Effector memory CD8-positive, alpha-beta T cell (primary cell): ENCODE results near the gene WDR31.
A peak's percentile ranks its signal among the peaks of the same experiment; 100 is the strongest.
"Not testable (repeated sequence)": the region's sequence is repeated elsewhere in the genome, so short reads cannot be mapped to it uniquely, and the experiment has no call there.

Experiments used
- ATAC-seq: fragments of 150-1000 bp; cut with Tn5 transposase; replicated peaks from 2 replicates; pipeline ENCODE4 v1.10.0; 2021; ENCODE audit warnings: mild to moderate bottlenecking, moderate library complexity
- DNase-seq, 3 experiments: peaks; one replicate each; pipeline ENCODE4 v3.0.0; 2021
- H3K27ac Mint-ChIP-seq, 2 donors: one replicate each; pipeline ENCODE4 v1.8.0; 2022; ENCODE audit warnings: mild to moderate bottlenecking in 2 of 2, mixed read lengths in 2 of 2, moderate library complexity in 2 of 2
- H3K27me3 Mint-ChIP-seq, 2 donors: one replicate each; pipeline ENCODE4 v1.8.0; 2022; ENCODE audit warnings: mixed read lengths in 2 of 2
- H3K36me3 Mint-ChIP-seq: one replicate; pipeline ENCODE4 v1.8.0; 2022; ENCODE audit warnings: mild to moderate bottlenecking, moderate library complexity, mixed read lengths; ENCODE audit not compliant: insufficient read depth
- H3K4me1 Mint-ChIP-seq, 2 donors: one replicate each; pipeline ENCODE4 v1.8.0; 2022; ENCODE audit warnings: low read depth in 2 of 2, mixed read lengths in 2 of 2
- H3K4me3 Mint-ChIP-seq, 2 donors: one replicate each; pipeline ENCODE4 v1.8.0; 2022; ENCODE audit warnings: mild to moderate bottlenecking in 2 of 2, mixed read lengths in 2 of 2, moderate library complexity in 2 of 2
- H3K9me3 Mint-ChIP-seq, 2 donors: one replicate each; pipeline ENCODE4 v1.8.0; 2022; ENCODE audit warnings: mixed read lengths in 2 of 2
- total RNA-seq, 9 experiments: gene quantifications; one replicate each; lab custom pipeline; 2026; lab: John Stamatoyannopoulos, UW

The WDR31 gene
- 0 to 3.6 (median 0.78) reads per million in 9 experiments for total RNA-seq

- Mint-ChIP-seq H3K27ac (peak within 1 kb of the TSS; percentile 75 to 76), H3K9me3 (no peaks in the 10 kb centered on the region), H3K4me3 (peak within 1 kb of the TSS; percentile 83 to 84), H3K4me1 (peaks cover 9 to 14% of the 10 kb centered on the region in 2 donors), H3K27me3 (peaks cover 6 to 12% of the 10 kb centered on the region in 2 donors), H3K36me3 (no peaks in the 10 kb centered on the region)
- DNase-seq (peak; percentile 62 to 75 (median 66)), ATAC-seq (peak; percentile 98)
Measured at GRCh38 chr9:113340011-113340699, at the start of gene WDR31. TSS of gene WDR31 (minus strand) at chr9:113340275. CDS start at chr9:113332022, 8,253 bp downstream.

- H3K27me3 Mint-ChIP-seq, result no peaks in the 10 kb centered on the region
- peaks cover 0 to 2% of the 10 kb centered on the region in 2 donors for H3K4me1 Mint-ChIP-seq
- H3K9me3 Mint-ChIP-seq, result no peaks in the 10 kb centered on the region
- no peak for ATAC-seq
- no peak overlapping the region for H3K4me3 Mint-ChIP-seq
- H3K36me3 Mint-ChIP-seq, result peaks cover 12% of the 10 kb centered on the region
- no peak for DNase-seq
- no peak overlapping the region for H3K27ac Mint-ChIP-seq
Measured at GRCh38 chr9:113389451-113389850, 49.4 kb upstream of the WDR31 start.

- peaks cover 12% of the 10 kb centered on the region for H3K36me3 Mint-ChIP-seq
- H3K9me3 Mint-ChIP-seq, result no peaks in the 10 kb centered on the region
- ATAC-seq, result no peak
- H3K4me1 Mint-ChIP-seq, result peaks cover 0 to 2% of the 10 kb centered on the region in 2 donors
- DNase-seq, result no peak
- no peak overlapping the region for H3K27ac Mint-ChIP-seq
- H3K27me3 Mint-ChIP-seq, result no peaks in the 10 kb centered on the region
- no peak overlapping the region for H3K4me3 Mint-ChIP-seq
Measured at GRCh38 chr9:113388833-113389232, 48.8 kb upstream of the WDR31 start.

GRCh38 chr9:113387560-113388230 is 47.6 kb upstream of the WDR31 start:
- Mint-ChIP-seq H3K36me3 (peaks cover 8% of the 10 kb centered on the region), H3K4me3 (no peak overlapping the region), H3K27ac (peak overlapping the region in 1 of 2 donors; percentile 55), H3K9me3 (no peaks in the 10 kb centered on the region), H3K4me1 (peaks cover 0 to 2% of the 10 kb centered on the region in 2 donors), H3K27me3 (no peaks in the 10 kb centered on the region)
- DNase-seq (no peak), ATAC-seq (no peak)

- H3K9me3 Mint-ChIP-seq, result no peaks in the 10 kb centered on the region
- H3K27me3 Mint-ChIP-seq, result no peaks in the 10 kb centered on the region
- H3K36me3 Mint-ChIP-seq, result peaks cover 7% of the 10 kb centered on the region
- H3K4me3 Mint-ChIP-seq, result no peak overlapping the region
- no peak for ATAC-seq
- DNase-seq, result no peak
- peak overlapping the region in 1 of 2 donors; percentile 55 for H3K27ac Mint-ChIP-seq
- peaks cover 0 to 2% of the 10 kb centered on the region in 2 donors for H3K4me1 Mint-ChIP-seq
Measured at GRCh38 chr9:113386571-113387393, 46.7 kb upstream of the WDR31 start.

GRCh38 chr9:113381909-113382411 is 41.9 kb upstream of the WDR31 start:
- Mint-ChIP-seq H3K4me1 (peaks cover 0 to 2% of the 10 kb centered on the region in 2 donors), H3K4me3 (no peak overlapping the region), H3K36me3 (no peaks in the 10 kb centered on the region), H3K9me3 (no peaks in the 10 kb centered on the region), H3K27me3 (no peaks in the 10 kb centered on the region), H3K27ac (peak overlapping the region in 1 of 2 donors; percentile 69)
- no peak for DNase-seq
- ATAC-seq, result no peak

GRCh38 chr9:113381441-113381840 is 41.4 kb upstream of the WDR31 start:
- not testable (repeated sequence) for H3K27me3 Mint-ChIP-seq, H3K9me3 Mint-ChIP-seq

GRCh38 chr9:113380869-113381378 is 40.8 kb upstream of the WDR31 start:
- DNase-seq, result no peak
- no peak for ATAC-seq
- no peaks in the 10 kb centered on the region for H3K9me3 Mint-ChIP-seq
- H3K27ac Mint-ChIP-seq, result no peak overlapping the region
- H3K36me3 Mint-ChIP-seq, result peaks cover 3% of the 10 kb centered on the region
- H3K4me3 Mint-ChIP-seq, result no peak overlapping the region
- no peaks in the 10 kb centered on the region for H3K27me3 Mint-ChIP-seq
- peaks cover 0 to 3% of the 10 kb centered on the region in 2 donors for H3K4me1 Mint-ChIP-seq

More at GRCh38 chr9:113381441-113381840, 41.4 kb upstream of the WDR31 start:
- ATAC-seq, H3K36me3 Mint-ChIP-seq, H3K4me1 Mint-ChIP-seq, H3K27ac Mint-ChIP-seq, DNase-seq, H3K4me3 Mint-ChIP-seq: not testable (repeated sequence)

GRCh38 chr9:113379829-113380210 is 39.7 kb upstream of the WDR31 start:
- not testable (repeated sequence) for ATAC-seq, DNase-seq, H3K36me3 Mint-ChIP-seq, H3K9me3 Mint-ChIP-seq, H3K27me3 Mint-ChIP-seq, H3K4me3 Mint-ChIP-seq, H3K27ac Mint-ChIP-seq
- peaks cover 9 to 13% of the 10 kb centered on the region in 2 donors for H3K4me1 Mint-ChIP-seq

GRCh38 chr9:113379094-113379828 is 39.2 kb upstream of the WDR31 start:
- not testable (repeated sequence) for H3K4me3 Mint-ChIP-seq, H3K27me3 Mint-ChIP-seq, DNase-seq, H3K36me3 Mint-ChIP-seq, H3K9me3 Mint-ChIP-seq, ATAC-seq
- Mint-ChIP-seq H3K4me1 (peaks cover 13% of the 10 kb centered on the region in 2 donors), H3K27ac (peak overlapping the region; percentile 46 to 73)

GRCh38 chr9:113376634-113377567 is 36.8 kb upstream of the WDR31 start, which contains the start of gene HDHD3:
TSS of gene HDHD3 (minus strand) at chr9:113376986. CDS start at chr9:113374354, 2,632 bp downstream.
- Mint-ChIP-seq H3K27me3 (no peaks in the 10 kb centered on the region), H3K9me3 (no peaks in the 10 kb centered on the region), H3K36me3 (peaks cover 9% of the 10 kb centered on the region), H3K27ac (peak within 1 kb of the TSS; percentile 84 to 89), H3K4me3 (peak within 1 kb of the TSS; percentile 81 to 86), H3K4me1 (peaks cover 13% of the 10 kb centered on the region in 2 donors)
- peak; percentile 67 to 73 (median 72) for DNase-seq
- ATAC-seq, result peak; percentile 89
